ENCODE results near the gene SLC31A1. TPM values are rescaled to one million over a fixed set of nuclear protein-coding genes. Genes with fewer than 3 reads are reported as not detected.
"Not testable (repeated sequence)": the region's sequence is repeated elsewhere in the genome, so short reads cannot be mapped to it uniquely, and the experiment has no call there.

SLC31A1 gene
- total RNA-seq, 1 donor from 2014 or later, result 26.0 TPM

- no peak for DNase-seq (ENCODE audit: low spot score)
- Histone ChIP-seq H2AFZ (replicated peaks) (no peak overlapping the region), H3K4me2 (no peak overlapping the region), H3K4me3 (no peak overlapping the region), H3F3A (ENCODE audit: low read depth) (no peaks in the 10 kb centered on the region), H3K27ac (no peak overlapping the region), H3K9ac (no peak overlapping the region), H3K36me3 (no peaks in the 10 kb centered on the region), H3K9me3 (ENCODE audit: low read depth) (no peaks in the 10 kb centered on the region), H3K79me2 (ENCODE audit: low read depth) (peaks cover 19% of the 10 kb centered on the region), H3K27me3 (no peaks in the 10 kb centered on the region), H4K20me1 (ENCODE audit: low read depth) (peaks cover 25% of the 10 kb centered on the region), H3K4me1 (peaks cover 6% of the 10 kb centered on the region)
- TF ChIP-seq EZH2 (IDR thresholded peaks at IDR 0.05) (no peak), EZH2phosphoT487 (IDR thresholded peaks at IDR 0.05) (no peak)
- TF ChIP-seq, protein P1, sequence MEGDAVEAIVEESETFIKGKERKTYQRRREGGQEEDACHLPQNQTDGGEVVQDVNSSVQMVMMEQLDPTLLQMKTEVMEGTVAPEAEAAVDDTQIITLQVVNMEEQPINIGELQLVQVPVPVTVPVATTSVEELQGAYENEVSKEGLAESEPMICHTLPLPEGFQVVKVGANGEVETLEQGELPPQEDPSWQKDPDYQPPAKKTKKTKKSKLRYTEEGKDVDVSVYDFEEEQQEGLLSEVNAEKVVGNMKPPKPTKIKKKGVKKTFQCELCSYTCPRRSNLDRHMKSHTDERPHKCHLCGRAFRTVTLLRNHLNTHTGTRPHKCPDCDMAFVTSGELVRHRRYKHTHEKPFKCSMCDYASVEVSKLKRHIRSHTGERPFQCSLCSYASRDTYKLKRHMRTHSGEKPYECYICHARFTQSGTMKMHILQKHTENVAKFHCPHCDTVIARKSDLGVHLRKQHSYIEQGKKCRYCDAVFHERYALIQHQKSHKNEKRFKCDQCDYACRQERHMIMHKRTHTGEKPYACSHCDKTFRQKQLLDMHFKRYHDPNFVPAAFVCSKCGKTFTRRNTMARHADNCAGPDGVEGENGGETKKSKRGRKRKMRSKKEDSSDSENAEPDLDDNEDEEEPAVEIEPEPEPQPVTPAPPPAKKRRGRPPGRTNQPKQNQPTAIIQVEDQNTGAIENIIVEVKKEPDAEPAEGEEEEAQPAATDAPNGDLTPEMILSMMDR (IDR thresholded peaks at IDR 0.05), result no peak
- Mint-ChIP-seq H3K36me3 (peaks cover 1% of the 10 kb centered on the region), H3K27ac (no peak overlapping the region), H3K27me3 (ENCODE audit: insufficient read depth, low read depth) (no peaks in the 10 kb centered on the region), H3K4me3 (no peak overlapping the region), H3K9me3 (no peaks in the 10 kb centered on the region), H3K4me1 (peaks cover 12% of the 10 kb centered on the region)
Measured at GRCh38 chr9:113227436-113227835, 6.1 kb downstream of the SLC31A1 start.

- Mint-ChIP-seq H3K27me3 (ENCODE audit: insufficient read depth, low read depth) (no peaks in the 10 kb centered on the region), H3K4me1 (peaks cover 5% of the 10 kb centered on the region), H3K27ac (no peak overlapping the region), H3K4me3 (no peak overlapping the region), H3K9me3 (no peaks in the 10 kb centered on the region), H3K36me3 (peaks cover 1% of the 10 kb centered on the region)
- peaks cover 17% of the 10 kb centered on the region for H4K20me1 ChIP-seq (ENCODE audit: low read depth)
- H3K4me1 ChIP-seq, result no peaks in the 10 kb centered on the region
- H3K4me2 ChIP-seq, result no peak overlapping the region
- TF ChIP-seq, protein P1 (IDR thresholded peaks at IDR 0.05), result no peak
- no peak for TF ChIP-seq EZH2 (IDR thresholded peaks at IDR 0.05)
- no peak for TF ChIP-seq EZH2phosphoT487 (IDR thresholded peaks at IDR 0.05)
- H3K27me3 ChIP-seq, result no peaks in the 10 kb centered on the region
- H3K9ac ChIP-seq, result no peak overlapping the region
- H3K79me2 ChIP-seq (ENCODE audit: low read depth), result peaks cover 12% of the 10 kb centered on the region
- H2AFZ ChIP-seq (replicated peaks), result no peak overlapping the region
- no peaks in the 10 kb centered on the region for H3K9me3 ChIP-seq (ENCODE audit: low read depth)
- no peak overlapping the region for H3K27ac ChIP-seq
- no peaks in the 10 kb centered on the region for H3F3A ChIP-seq (ENCODE audit: low read depth)
- H3K4me3 ChIP-seq, result no peak overlapping the region
- DNase-seq (ENCODE audit: low spot score), result no peak
- H3K36me3 ChIP-seq, result no peaks in the 10 kb centered on the region
Measured at GRCh38 chr9:113228130-113228665, 6.9 kb downstream of the SLC31A1 start.

GRCh38 chr9:113231701-113232100 is 10.4 kb downstream of the SLC31A1 start:
- Histone ChIP-seq H3K4me1 (no peaks in the 10 kb centered on the region), H3K9ac (no peak overlapping the region), H3K27me3 (no peaks in the 10 kb centered on the region), H3K36me3 (no peaks in the 10 kb centered on the region), H3K79me2 (ENCODE audit: low read depth) (no peaks in the 10 kb centered on the region), H2AFZ (replicated peaks) (no peak overlapping the region), H4K20me1 (ENCODE audit: low read depth) (peaks cover 10% of the 10 kb centered on the region), H3F3A (ENCODE audit: low read depth) (no peaks in the 10 kb centered on the region), H3K4me3 (no peak overlapping the region), H3K9me3 (ENCODE audit: low read depth) (no peaks in the 10 kb centered on the region), H3K4me2 (no peak overlapping the region), H3K27ac (no peak overlapping the region)
- no peak for DNase-seq (ENCODE audit: low spot score)
- H3K4me3 Mint-ChIP-seq, result no peak overlapping the region
- H3K27me3 Mint-ChIP-seq (ENCODE audit: insufficient read depth, low read depth), result peaks cover 2% of the 10 kb centered on the region
- TF ChIP-seq, protein P1 (IDR thresholded peaks at IDR 0.05), result no peak
- TF ChIP-seq EZH2phosphoT487 (IDR thresholded peaks at IDR 0.05) (no peak), EZH2 (IDR thresholded peaks at IDR 0.05) (no peak)
- no peaks in the 10 kb centered on the region for H3K36me3 Mint-ChIP-seq
- no peaks in the 10 kb centered on the region for H3K9me3 Mint-ChIP-seq
- H3K4me1 Mint-ChIP-seq, result no peaks in the 10 kb centered on the region
- no peak overlapping the region for H3K27ac Mint-ChIP-seq

GRCh38 chr9:113235701-113236255 is 14.4 kb downstream of the SLC31A1 start:
- not testable (repeated sequence) for H3K4me3 ChIP-seq; H3K27me3 Mint-ChIP-seq (ENCODE audit: insufficient read depth, low read depth); H3K36me3 ChIP-seq; H3K4me3 Mint-ChIP-seq; H3K27ac Mint-ChIP-seq; DNase-seq (ENCODE audit: low spot score); H3K9me3 Mint-ChIP-seq; H3K79me2 ChIP-seq (ENCODE audit: low read depth); H2AFZ ChIP-seq (replicated peaks); H3K9me3 ChIP-seq (ENCODE audit: low read depth); H3K27ac ChIP-seq; H3K27me3 ChIP-seq; H3K36me3 Mint-ChIP-seq; H3F3A ChIP-seq (ENCODE audit: low read depth); H3K4me1 ChIP-seq; H3K4me1 Mint-ChIP-seq; H3K4me2 ChIP-seq; H3K9ac ChIP-seq
- H4K20me1 ChIP-seq (ENCODE audit: low read depth), result peaks cover 12% of the 10 kb centered on the region

Data from neural progenitor cell (in vitro differentiated cells).